Nephron progenitor cell (in vitro differentiated cells): ENCODE measurements around the gene CD209.

Source experiments
- DNase-seq: peaks from one replicate; pipeline ENCODE4 v3.0.0; 2021
- H3K27ac Mint-ChIP-seq: 2 replicates; pipeline ENCODE4 v1.8.0; 2021; ENCODE audit warnings: mild to moderate bottlenecking, moderate library complexity, mixed read lengths
- H3K27me3 Mint-ChIP-seq: 2 replicates; pipeline ENCODE4 v1.8.0; 2021; ENCODE audit warnings: mild to moderate bottlenecking, low read depth, mixed read lengths; ENCODE audit not compliant: poor library complexity
- H3K36me3 Mint-ChIP-seq: 2 replicates; pipeline ENCODE4 v1.8.0; 2021; ENCODE audit warnings: low read depth, mixed read lengths
- H3K4me1 Mint-ChIP-seq: 2 replicates; pipeline ENCODE4 v1.8.0; 2021; ENCODE audit warnings: mixed read lengths
- H3K4me3 Mint-ChIP-seq: 2 replicates; pipeline ENCODE4 v1.8.0; 2021; ENCODE audit warnings: mild to moderate bottlenecking, moderate library complexity, mixed read lengths
- H3K9me3 Mint-ChIP-seq: 2 replicates; pipeline ENCODE4 v1.8.0; 2021; ENCODE audit warnings: mild to moderate bottlenecking, moderate library complexity, mixed read lengths
- CTCF ChIP-seq: fragments of 200-600 bp; sonication (generic); IDR thresholded peaks from 2 replicates; pipeline ENCODE4 v1.5.0; 2021; ENCODE audit warnings: antibody characterized with exemption

The CD209 gene

GRCh38 chr19:7698583-7698982 lies 48.8 kb downstream of the CD209 start:
- H3K36me3 Mint-ChIP-seq: no peaks in the 10 kb centered on the region
- H3K27me3 Mint-ChIP-seq: peaks cover 64% of the 10 kb centered on the region
- TF ChIP-seq CTCF: no peak
- DNase-seq: no peak
- no peaks in the 10 kb centered on the region for H3K4me1 Mint-ChIP-seq
- no peaks in the 10 kb centered on the region for H3K9me3 Mint-ChIP-seq
- H3K4me3 Mint-ChIP-seq: no peak overlapping the region
- no peak overlapping the region for H3K27ac Mint-ChIP-seq

- TF ChIP-seq CTCF: no peak
- Mint-ChIP-seq H3K4me3 (no peak overlapping the region), H3K4me1 (no peaks in the 10 kb centered on the region), H3K36me3 (no peaks in the 10 kb centered on the region), H3K9me3 (no peaks in the 10 kb centered on the region), H3K27me3 (peaks cover 56% of the 10 kb centered on the region), H3K27ac (no peak overlapping the region)
- no peak for DNase-seq
Observed at GRCh38 chr19:7697721-7698287, 49.5 kb downstream of the CD209 start.

- Mint-ChIP-seq H3K4me3 (no peak overlapping the region), H3K27ac (no peak overlapping the region), H3K9me3 (no peaks in the 10 kb centered on the region), H3K36me3 (no peaks in the 10 kb centered on the region), H3K4me1 (no peaks in the 10 kb centered on the region), H3K27me3 (peaks cover 39% of the 10 kb centered on the region)
- DNase-seq: no peak
- TF ChIP-seq CTCF: no peak
Observed at GRCh38 chr19:7694499-7694898, 52.8 kb downstream of the CD209 start.

GRCh38 chr19:7692417-7693088 lies 54.8 kb downstream of the CD209 start:
- H3K27me3 Mint-ChIP-seq: peaks cover 21% of the 10 kb centered on the region
- H3K27ac Mint-ChIP-seq: no peak overlapping the region
- no peaks in the 10 kb centered on the region for H3K4me1 Mint-ChIP-seq
- H3K9me3 Mint-ChIP-seq: no peaks in the 10 kb centered on the region
- TF ChIP-seq CTCF: no peak
- no peak overlapping the region for H3K4me3 Mint-ChIP-seq
- DNase-seq: no peak
- no peaks in the 10 kb centered on the region for H3K36me3 Mint-ChIP-seq

- TF ChIP-seq CTCF: no peak
- no peak for DNase-seq
- peaks cover 10% of the 10 kb centered on the region for H3K27me3 Mint-ChIP-seq
- no peak overlapping the region for H3K27ac Mint-ChIP-seq
- H3K36me3 Mint-ChIP-seq: no peaks in the 10 kb centered on the region
- H3K9me3 Mint-ChIP-seq: no peaks in the 10 kb centered on the region
- no peak overlapping the region for H3K4me3 Mint-ChIP-seq
- H3K4me1 Mint-ChIP-seq: no peaks in the 10 kb centered on the region
Observed at GRCh38 chr19:7691497-7691896, 55.8 kb downstream of the CD209 start.

GRCh38 chr19:7690779-7691258 lies 56.5 kb downstream of the CD209 start:
- H3K4me3 Mint-ChIP-seq: no peak overlapping the region
- peaks cover 3% of the 10 kb centered on the region for H3K4me1 Mint-ChIP-seq
- H3K36me3 Mint-ChIP-seq: peaks cover 3% of the 10 kb centered on the region
- H3K27me3 Mint-ChIP-seq: peaks cover 9% of the 10 kb centered on the region
- no peak overlapping the region for H3K27ac Mint-ChIP-seq
- DNase-seq: no peak
- TF ChIP-seq CTCF: no peak
- no peaks in the 10 kb centered on the region for H3K9me3 Mint-ChIP-seq
